NCI-H460 (cell line): ENCODE data around the gene NAA20. TPM values are rescaled to one million over a fixed set of nuclear protein-coding genes. Genes with fewer than 3 reads are reported as not detected.
A peak's percentile ranks its signal among the peaks of the same experiment; 100 is the strongest.
"Not testable (repeated sequence)": the region's sequence is repeated elsewhere in the genome, so short reads cannot be mapped to it uniquely, and the experiment has no call there.

Experiments used
- DNase-seq: peaks from one replicate; pipeline ENCODE4 v3.0.0-alpha.2; 2016; ENCODE audit warnings: low read depth; ENCODE audit errors: extremely low read depth
- total RNA-seq: library from RNA; depleted of rRNA; stranded (reverse); fragments of >200 nt; shearing (Covaris generic); gene quantifications from 2 replicates; pipeline ENCODE4 v1.2.3, GENCODE V29; 2014

NAA20 gene
- total RNA-seq, 1 experiment from 2014 or later: 121 TPM

GRCh38 chr20:19990850-19991249, 26.3 kb upstream of the NAA20 start:
- peak; percentile 84 for DNase-seq

- peak; percentile 70 for DNase-seq
Observed at GRCh38 chr20:19991308-19991707, 25.9 kb upstream of the NAA20 start.

- DNase-seq: no peak
Observed at GRCh38 chr20:19991854-19992253, 25.3 kb upstream of the NAA20 start.

- peak; percentile 88 for DNase-seq
Observed at GRCh38 chr20:19992996-19993908, 23.9 kb upstream of the NAA20 start.

GRCh38 chr20:19993958-19994669, 23.0 kb upstream of the NAA20 start:
- DNase-seq: no peak

- no peak for DNase-seq
Observed at GRCh38 chr20:19995220-19995863, 21.8 kb upstream of the NAA20 start.

GRCh38 chr20:19996222-19996621, 20.9 kb upstream of the NAA20 start:
- DNase-seq: no peak

- no peak for DNase-seq
Observed at GRCh38 chr20:19996917-19997316, 20.2 kb upstream of the NAA20 start.

- DNase-seq: no peak
Observed at GRCh38 chr20:19998990-19999705, 18.0 kb upstream of the NAA20 start.

- no peak for DNase-seq
Observed at GRCh38 chr20:20000211-20000968, 16.8 kb upstream of the NAA20 start.

GRCh38 chr20:20002101-20002998, 14.8 kb upstream of the NAA20 start:
- no peak for DNase-seq

GRCh38 chr20:20003031-20003954, 13.9 kb upstream of the NAA20 start:
- DNase-seq: no peak

- not testable (repeated sequence) for DNase-seq
Observed at GRCh38 chr20:20003955-20004322, 13.2 kb upstream of the NAA20 start.

GRCh38 chr20:20005342-20005741, 11.8 kb upstream of the NAA20 start:
- no peak for DNase-seq

- no peak for DNase-seq
Observed at GRCh38 chr20:20009784-20010253, 7.3 kb upstream of the NAA20 start.

- DNase-seq: peak; percentile 15
Observed at GRCh38 chr20:20010639-20011500, 6.3 kb upstream of the NAA20 start.

- DNase-seq: no peak
Observed at GRCh38 chr20:20012541-20012940, 4.6 kb upstream of the NAA20 start.
